HG02623 (cell line): Measurements from ENCODE around the gene TNFRSF14.
"Not testable (repeated sequence)": the region's sequence is repeated elsewhere in the genome, so short reads cannot be mapped to it uniquely, and the experiment has no call there.

ENCODE experiments used
- ATAC-seq: cut with Tn5 transposase; IDR thresholded peaks from one replicate; pipeline ENCODE4 v1.9.1; 2021; ENCODE audit warnings: moderate library complexity; ENCODE audit not compliant: unreplicated experiment

The TNFRSF14 gene

DNA sequence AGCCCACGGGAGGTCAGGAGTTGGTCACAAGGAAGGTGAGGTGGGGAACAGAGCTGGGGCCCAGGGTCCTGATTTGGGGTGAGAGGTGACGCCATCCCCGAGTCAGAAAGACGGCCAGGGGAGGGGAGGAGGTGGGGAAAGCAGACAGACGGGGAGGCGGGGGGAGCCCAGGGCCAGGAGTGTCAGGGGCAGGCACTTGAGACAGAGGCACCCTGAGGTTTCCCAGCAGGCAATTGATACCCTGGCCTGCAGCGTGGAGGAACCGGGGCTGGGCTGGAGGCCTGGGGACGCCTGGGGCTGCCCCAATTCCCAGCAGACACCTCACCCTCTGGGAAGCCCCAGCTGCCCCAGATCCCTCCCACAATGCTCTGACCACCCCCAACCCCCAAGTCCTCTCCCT, 3.1 kb upstream of the TNFRSF14 start:
- not testable (repeated sequence) for ATAC-seq

DNA sequence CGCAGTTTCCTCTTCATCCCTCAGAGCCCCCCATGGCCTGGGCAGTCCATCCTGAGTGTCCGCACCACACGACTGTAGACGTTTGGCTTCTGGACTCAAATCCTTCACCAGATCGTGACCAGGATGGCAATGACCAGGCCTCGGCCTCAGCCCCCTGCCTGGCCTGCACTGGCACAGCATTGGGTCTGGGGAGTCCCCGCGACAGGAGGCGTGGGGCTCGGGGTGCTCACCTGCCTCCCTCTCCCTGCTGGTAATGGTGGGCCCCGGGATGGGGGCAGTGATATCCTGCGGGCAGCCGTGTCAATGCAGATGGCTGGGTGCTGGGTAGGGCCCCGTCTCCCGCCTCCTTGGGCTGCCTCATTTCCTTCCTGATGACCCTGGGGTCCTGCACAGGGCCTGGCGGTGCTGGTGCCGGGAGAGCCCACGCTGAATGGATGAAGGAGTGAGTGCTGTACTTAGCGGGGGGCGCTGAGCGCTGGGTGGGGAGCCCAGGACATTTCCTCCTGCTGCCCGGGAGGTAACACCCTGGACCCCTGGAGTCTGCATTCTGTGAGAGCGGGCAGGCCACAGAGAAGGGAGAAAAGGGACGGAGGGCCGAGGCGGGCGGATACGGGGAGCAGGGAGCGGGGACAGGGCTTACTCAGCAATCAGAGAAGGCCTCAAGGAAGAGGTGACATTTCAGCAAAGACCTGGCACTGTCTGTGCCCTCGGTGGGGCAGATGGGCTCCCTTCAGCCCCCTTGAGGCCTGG, 2.1 kb upstream of the TNFRSF14 start:
- ATAC-seq: no peak

- ATAC-seq: no peak
These were observed 1.4 kb upstream of the TNFRSF14 start for GRCh38 chr1:2554621-2555387.

DNA sequence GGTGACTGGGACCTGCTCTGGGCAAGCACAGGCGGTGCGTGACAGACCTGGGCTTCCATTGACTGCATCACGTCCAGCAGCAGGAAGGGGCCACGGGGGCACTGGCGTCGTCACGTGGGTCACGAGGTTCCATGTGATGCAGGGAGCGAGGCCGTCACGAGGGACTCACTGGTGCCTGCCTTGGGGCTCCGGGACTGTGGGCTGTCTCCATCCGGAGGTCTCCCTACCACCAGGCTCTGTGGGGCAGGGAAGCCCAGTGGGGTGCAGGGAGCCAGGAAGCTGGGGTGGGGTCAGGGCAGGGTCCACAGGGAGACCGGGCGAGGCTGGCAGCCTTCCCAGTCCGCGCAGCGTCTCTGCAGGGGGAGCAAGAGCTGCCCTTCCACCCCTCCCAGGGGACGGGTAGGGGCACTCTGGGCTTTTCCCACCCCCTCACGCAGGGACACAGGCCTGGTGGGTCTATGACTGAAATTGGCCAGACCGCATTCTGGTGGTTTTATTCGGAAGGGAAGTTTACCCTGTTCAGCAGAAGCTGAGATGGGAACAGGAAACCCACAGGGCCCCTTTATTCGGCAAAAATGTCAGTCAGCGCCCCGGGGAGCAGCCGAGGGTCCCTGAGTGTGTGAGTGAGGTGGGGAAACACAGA, 416 bp upstream of the TNFRSF14 start:
- ATAC-seq: no peak

DNA sequence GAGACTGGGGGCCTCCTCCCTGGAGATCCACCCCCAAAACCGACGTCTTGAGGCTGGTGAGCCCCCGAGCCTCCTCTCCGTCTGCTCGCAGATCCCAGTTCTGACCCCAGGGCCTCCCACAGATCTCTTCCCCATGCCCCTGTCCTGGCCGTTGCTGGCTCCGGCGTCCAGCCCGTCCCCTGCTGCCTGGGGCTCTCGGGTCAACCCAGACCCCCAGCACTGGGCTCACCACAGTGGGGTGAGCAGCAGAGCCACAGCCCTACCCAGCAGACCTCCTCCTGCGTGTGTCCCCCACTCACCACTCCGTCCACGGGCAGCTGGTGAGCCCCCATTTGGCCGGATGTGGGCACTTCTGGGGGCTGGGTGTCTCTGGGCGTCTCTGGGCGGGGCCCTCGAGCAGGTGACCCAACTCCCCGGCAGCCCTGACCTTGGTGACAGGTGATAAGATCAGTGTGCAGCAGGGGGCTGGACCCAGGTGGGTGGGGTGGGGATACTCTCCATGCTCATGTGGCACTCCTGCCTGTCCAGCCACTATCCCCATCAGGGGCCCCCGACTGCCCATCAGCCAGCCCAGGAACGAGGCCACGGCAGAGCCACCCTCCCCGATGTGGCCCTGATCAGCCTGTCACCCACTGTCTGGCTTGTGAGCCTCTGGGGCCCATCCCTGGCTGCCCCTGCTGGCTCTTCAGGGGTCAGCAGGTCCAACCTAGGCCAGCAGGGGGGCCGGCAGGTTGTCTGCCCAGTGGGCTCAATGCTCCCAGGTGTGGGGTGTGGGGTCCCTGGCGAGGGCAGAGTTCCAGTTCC, 709 bp downstream of the TNFRSF14 start:
- no peak for ATAC-seq

GRCh38 chr1:2557482-2558400, 1.6 kb downstream of the TNFRSF14 start:
- no peak for ATAC-seq

DNA sequence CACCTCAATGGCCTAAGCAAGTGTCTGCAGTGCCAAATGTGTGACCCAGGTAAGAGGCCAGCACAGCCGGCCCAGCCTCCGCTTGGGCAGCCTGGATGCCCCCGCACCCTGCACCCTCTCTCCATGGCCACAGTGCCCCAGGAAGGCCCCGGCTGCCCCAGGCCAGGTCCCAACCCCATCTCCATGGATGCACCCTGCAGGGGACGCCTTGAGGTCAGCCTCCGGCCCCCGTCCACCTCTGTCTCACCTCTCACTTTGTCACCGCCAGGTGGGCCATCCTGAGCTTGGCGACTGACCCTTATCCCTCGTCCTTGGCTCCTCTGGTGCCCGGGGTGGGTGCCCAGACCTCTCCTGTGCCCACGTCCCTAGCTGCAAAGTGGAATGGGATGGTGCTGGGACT, 2.2 kb downstream of the TNFRSF14 start:
- no peak for ATAC-seq

DNA sequence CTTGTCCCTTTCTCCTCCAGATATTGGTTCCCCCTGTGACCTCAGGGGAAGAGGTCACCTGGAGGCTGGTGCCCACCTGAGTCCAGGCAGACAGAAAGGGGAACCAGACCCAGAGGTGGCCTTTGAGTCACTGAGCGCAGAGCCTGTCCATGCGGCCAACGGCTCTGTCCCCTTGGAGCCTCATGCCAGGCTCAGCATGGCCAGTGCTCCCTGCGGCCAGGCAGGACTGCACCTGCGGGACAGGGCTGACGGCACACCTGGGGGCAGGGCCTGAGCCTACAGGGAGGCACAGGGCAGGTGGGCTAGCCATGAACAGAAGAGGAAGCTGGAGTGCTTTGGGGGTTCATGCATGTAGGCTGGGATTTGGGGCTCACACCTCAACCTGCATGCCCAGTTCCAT, 2.7 kb downstream of the TNFRSF14 start:
- ATAC-seq: no peak

GRCh38 chr1:2559509-2560298, 3.5 kb downstream of the TNFRSF14 start:
- no peak for ATAC-seq

DNA sequence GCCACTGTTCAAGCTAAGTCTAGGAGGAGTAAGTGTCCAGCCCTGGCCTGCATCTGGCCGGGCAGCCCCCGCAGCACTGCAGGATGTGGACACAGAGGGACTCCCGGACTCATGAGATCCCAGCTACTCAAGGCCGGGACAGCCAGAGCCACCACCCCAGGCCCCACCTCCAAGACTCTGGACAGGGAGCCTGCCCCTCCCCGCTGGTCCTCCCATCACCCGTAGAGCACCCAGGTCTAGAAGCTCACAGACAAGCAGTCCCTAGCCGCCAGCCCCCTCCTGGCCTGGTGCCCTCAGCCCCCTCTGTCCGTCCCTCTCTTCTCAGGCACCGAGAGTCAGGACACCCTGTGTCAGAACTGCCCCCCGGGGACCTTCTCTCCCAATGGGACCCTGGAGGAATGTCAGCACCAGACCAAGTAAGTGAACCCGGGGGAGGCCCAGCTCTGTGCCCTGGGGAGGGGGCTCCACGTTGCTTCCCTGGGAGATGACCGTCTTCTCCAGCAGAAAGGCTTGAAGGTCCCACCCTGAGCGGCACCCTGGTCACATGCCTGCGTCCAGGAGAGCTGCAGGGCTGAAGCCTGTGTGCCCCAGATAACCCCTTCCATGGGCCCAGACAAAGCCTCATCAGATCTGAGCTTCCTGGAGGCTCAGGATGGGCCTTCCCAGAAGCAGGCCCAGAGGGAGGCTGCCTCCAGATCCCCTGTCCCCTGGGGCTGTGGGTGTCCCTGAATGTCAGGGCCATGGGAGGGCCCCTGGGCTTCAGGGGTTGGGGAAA, 4.3 kb downstream of the TNFRSF14 start:
- no peak for ATAC-seq

- ATAC-seq: no peak
These were observed 5.3 kb downstream of the TNFRSF14 start for GRCh38 chr1:2561446-2561845.

- ATAC-seq: no peak
These were observed 6.0 kb downstream of the TNFRSF14 start for GRCh38 chr1:2561898-2562895.

DNA sequence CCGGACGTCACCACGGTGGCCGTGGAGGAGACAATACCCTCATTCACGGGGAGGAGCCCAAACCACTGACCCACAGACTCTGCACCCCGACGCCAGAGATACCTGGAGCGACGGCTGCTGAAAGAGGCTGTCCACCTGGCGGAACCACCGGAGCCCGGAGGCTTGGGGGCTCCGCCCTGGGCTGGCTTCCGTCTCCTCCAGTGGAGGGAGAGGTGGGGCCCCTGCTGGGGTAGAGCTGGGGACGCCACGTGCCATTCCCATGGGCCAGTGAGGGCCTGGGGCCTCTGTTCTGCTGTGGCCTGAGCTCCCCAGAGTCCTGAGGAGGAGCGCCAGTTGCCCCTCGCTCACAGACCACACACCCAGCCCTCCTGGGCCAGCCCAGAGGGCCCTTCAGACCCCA, 7.0 kb downstream of the TNFRSF14 start:
- no peak for ATAC-seq

DNA sequence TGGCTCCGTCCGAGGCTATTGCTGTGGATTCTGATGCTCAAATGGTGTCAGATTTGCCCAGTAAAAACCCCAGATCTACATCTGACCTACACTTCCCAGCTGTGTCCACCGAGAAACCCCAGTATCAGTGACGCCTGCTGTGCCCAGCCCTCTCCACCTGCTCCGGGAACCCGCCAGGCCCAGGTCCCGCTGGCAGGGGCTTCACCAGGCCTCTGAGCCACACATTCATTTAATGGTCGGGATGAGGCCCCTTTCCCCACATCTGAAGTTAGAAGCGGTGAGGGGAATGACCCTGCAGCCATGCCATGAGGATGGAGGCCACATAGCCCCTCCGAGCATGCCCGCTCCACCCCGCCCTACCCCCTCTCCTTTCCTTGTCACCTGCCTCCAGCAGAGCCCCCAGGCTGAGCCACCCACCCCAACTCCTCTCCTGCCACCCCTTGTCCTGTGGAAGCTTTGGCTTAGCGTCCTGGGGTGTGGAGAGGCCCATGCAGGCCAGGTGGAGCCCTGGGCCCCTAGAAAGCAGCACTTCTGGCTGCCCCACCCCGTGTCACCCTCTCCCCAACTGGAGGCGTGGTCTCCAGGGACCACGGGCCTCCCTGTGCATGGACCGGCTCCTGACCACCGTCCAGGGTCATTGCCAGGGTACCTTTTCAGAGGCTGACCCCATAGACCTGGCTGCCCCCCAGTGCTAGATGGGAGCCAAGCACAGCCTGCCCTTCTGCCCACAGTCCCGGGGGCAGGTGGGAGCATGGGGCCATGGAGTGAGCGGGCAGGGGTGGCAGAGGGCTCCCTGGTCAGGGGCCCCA, 8.0 kb downstream of the TNFRSF14 start:
- no peak for ATAC-seq

GRCh38 chr1:2564815-2565374, 8.7 kb downstream of the TNFRSF14 start:
- no peak for ATAC-seq
